HepG2 (cell line): ENCODE measurements around the gene ZKSCAN4. TPM values are rescaled to one million over a fixed set of nuclear protein-coding genes. Genes with fewer than 3 reads are reported as not detected.

Experiments
- EEA1 ChIP-seq: sonication (generic); formaldehyde crosslinking; IDR thresholded peaks from 2 replicates; pipeline ENCODE4 v1.5.1; 2020; ENCODE audit warnings: mild to moderate bottlenecking, missing genetic modification reagents, borderline replicate concordance
- EHMT2 ChIP-seq: fragments of 200-600 bp; sonication (generic); IDR thresholded peaks from 2 replicates; pipeline ENCODE4 v1.7.0; 2017; ENCODE audit warnings: antibody characterized with exemption, low read depth, low read length, borderline replicate concordance
- GPN1 ChIP-seq: sonication (generic); formaldehyde crosslinking; IDR thresholded peaks from 2 replicates; pipeline ENCODE4 v1.5.1; 2020; ENCODE audit warnings: missing genetic modification reagents, borderline replicate concordance
- GTF2F1 ChIP-seq: fragments of 150-350 bp; IDR thresholded peaks from 2 replicates; pipeline ENCODE4 v1.6.1; 2014; ENCODE audit warnings: low read length
- HINFP ChIP-seq: sonication (generic); formaldehyde crosslinking; IDR thresholded peaks from 2 replicates; pipeline ENCODE4 v1.4.0; 2020; ENCODE audit warnings: low read depth, mild to moderate bottlenecking, missing genetic modification reagents
- HNF4A ChIP-seq: sonication (generic); formaldehyde crosslinking; IDR thresholded peaks from 2 replicates; pipeline ENCODE4 v1.4.0; 2020; ENCODE audit warnings: missing genetic modification reagents
- IRX3 ChIP-seq: sonication (generic); formaldehyde crosslinking; IDR thresholded peaks from 2 replicates; pipeline ENCODE4 v1.8.1; 2023; ENCODE audit warnings: mild to moderate bottlenecking, low read depth, missing genetic modification reagents, borderline replicate concordance
- MTERF4 ChIP-seq: sonication (generic); formaldehyde crosslinking; IDR thresholded peaks from 2 replicates; pipeline ENCODE4 v1.8.0; 2023; ENCODE audit warnings: mild to moderate bottlenecking, missing genetic modification reagents
- RARA ChIP-seq: IDR thresholded peaks from 2 replicates; pipeline ENCODE4 v1.6.1; 2016; ENCODE audit warnings: missing genetic modification reagents, missing compliant biosample characterization
- RBFOX2 ChIP-seq: fragments of 200-400 bp; formaldehyde crosslinking; IDR thresholded peaks from 2 replicates; pipeline ENCODE4 v1.6.1; 2017; ENCODE audit warnings: low read depth, mild to moderate bottlenecking, low read length
- SETDB1 ChIP-seq: sonication (generic); formaldehyde crosslinking; IDR thresholded peaks from 2 replicates; pipeline ENCODE4 v1.5.1; 2020; ENCODE audit warnings: missing genetic modification reagents, mild to moderate bottlenecking, borderline replicate concordance
- SNAPC2 ChIP-seq: sonication (generic); formaldehyde crosslinking; IDR thresholded peaks from 2 replicates; pipeline ENCODE4 v1.8.1; 2022; ENCODE audit warnings: mild to moderate bottlenecking, missing genetic modification reagents
- TBX2 ChIP-seq: sonication (generic); formaldehyde crosslinking; IDR thresholded peaks from 2 replicates; pipeline ENCODE4 v1.5.0; 2020; ENCODE audit warnings: missing genetic modification reagents, mild to moderate bottlenecking, borderline replicate concordance
- UBTF ChIP-seq: sonication (generic); formaldehyde crosslinking; IDR thresholded peaks from 2 replicates; pipeline ENCODE4 v1.4.0; 2020; ENCODE audit warnings: mild to moderate bottlenecking, missing genetic modification reagents
- ZBTB34 ChIP-seq: sonication (generic); formaldehyde crosslinking; IDR thresholded peaks from 2 replicates; pipeline ENCODE4 v1.8.0; 2022; ENCODE audit warnings: mild to moderate bottlenecking, missing genetic modification reagents
- ZMAT3 ChIP-seq: sonication (generic); formaldehyde crosslinking; conservative IDR thresholded peaks from 2 replicates; pipeline ENCODE4 v1.7.0; 2021; ENCODE audit warnings: missing genetic modification reagents
- ZNF329 ChIP-seq: sonication (generic); formaldehyde crosslinking; IDR thresholded peaks from 2 replicates; pipeline ENCODE4 v1.9.0; 2021; ENCODE audit warnings: low read depth, mild to moderate bottlenecking, missing genetic modification reagents
- ZNF33A ChIP-seq: sonication (generic); formaldehyde crosslinking; IDR thresholded peaks from 2 replicates; pipeline ENCODE4 v1.5.1; 2020; ENCODE audit warnings: missing genetic modification reagents, mild to moderate bottlenecking, moderate library complexity, borderline replicate concordance
- ZNF350 ChIP-seq: sonication (generic); formaldehyde crosslinking; IDR thresholded peaks from 2 replicates; pipeline ENCODE4 v1.4.0; 2020; ENCODE audit warnings: mild to moderate bottlenecking, low read depth, missing genetic modification reagents, borderline replicate concordance
- ZNF451 ChIP-seq: sonication (generic); formaldehyde crosslinking; IDR thresholded peaks from 2 replicates; pipeline ENCODE4 v1.5.0; 2020; ENCODE audit warnings: mild to moderate bottlenecking, missing genetic modification reagents
- ZNF564 ChIP-seq: sonication (generic); formaldehyde crosslinking; IDR thresholded peaks from 2 replicates; pipeline ENCODE4 v1.8.1; 2023; ENCODE audit warnings: mild to moderate bottlenecking, missing genetic modification reagents
- ZNF780A ChIP-seq: sonication (generic); formaldehyde crosslinking; IDR thresholded peaks from 2 replicates; pipeline ENCODE4 v1.8.0; 2022; ENCODE audit warnings: mild to moderate bottlenecking, missing genetic modification reagents, moderate library complexity
- ZNF792 ChIP-seq: IDR thresholded peaks from 2 replicates; pipeline ENCODE4 v1.6.1; 2016
- polyA plus RNA-seq, 8 experiments: library from polyadenylated mRNA; depleted of rRNA in 3 of 8; stranded (reverse) in 7 of 8; unstranded in 1 of 8; fragments of >200 nt; fragmentation: Illumina TruSeq in 4 of 8; extraction: Trizol in 4 of 8; gene quantifications; 2 replicates each; pipeline versions ENCODE4 v1.2.1 to v1.2.3, GENCODE V29; 2011 to 2016; ENCODE audit warnings: low read depth in 4 of 8, missing spikeins in 1 of 8, mixed read lengths in 1 of 8; ENCODE audit not compliant: insufficient read depth in 1 of 8
- total RNA-seq, 5 experiments: library from RNA; depleted of rRNA; stranded (reverse); fragments of >200 nt; fragmentation: Illumina TruSeq; extraction: Trizol; gene quantifications; 2 replicates each; pipeline ENCODE4 v1.2.3, GENCODE V29; 2016; ENCODE audit warnings: low read depth in 1 of 5

ZKSCAN4 gene
- total and polyA plus RNA-seq, 2 of the 13 experiments (the other 11 are each of a cell fraction or from before 2014, with no cell fraction given) = 2.9 to 7.8 TPM

GRCh38 chr6:28252009-28252975 is at the start of gene ZKSCAN4 (continued):
- TF ChIP-seq ZBTB34 (CRISPR knock-in tag) = no peak
- TF ChIP-seq EHMT2 = peak; percentile 22; the same call in 1 of the 2 replicates
- peak; percentile 10; the same call in 1 of the 2 replicates for TF ChIP-seq TBX2 (CRISPR knock-in tag)
- TF ChIP-seq ZNF451 (CRISPR knock-in tag) = peak; percentile 61; the same call in 1 of the 2 replicates
- 0 out of 2 replicates have a peak, but pooled peaks have one; percentile 23 for TF ChIP-seq RARA (CRISPR knock-in tag)
- no peak for TF ChIP-seq GPN1 (CRISPR knock-in tag)
- TF ChIP-seq SNAPC2 (CRISPR knock-in tag) = peak; percentile 28; the same call in 1 of the 2 replicates
- TF ChIP-seq RBFOX2 = no peak
- TF ChIP-seq ZNF780A = no peak
- peak; percentile 83 for TF ChIP-seq ZNF792
- peak; percentile 87 for TF ChIP-seq UBTF
- peak; percentile 40 for TF ChIP-seq ZMAT3 (CRISPR knock-in tag)
- TF ChIP-seq ZNF33A (CRISPR knock-in tag) = peak; percentile 87; the same call in 1 of the 2 replicates
- no peak for TF ChIP-seq GTF2F1
- TF ChIP-seq SETDB1 (CRISPR knock-in tag) = no peak
- TF ChIP-seq ZNF329 (CRISPR knock-in tag) = 0 out of 2 replicates have a peak, but pooled peaks have one; percentile 77
- TF ChIP-seq ZNF350 = peak; percentile 86
- TF ChIP-seq EEA1 (CRISPR knock-in tag) = no peak
- TF ChIP-seq HINFP (CRISPR knock-in tag) = 0 out of 2 replicates have a peak, but pooled peaks have one; percentile 20
- no peak for TF ChIP-seq ZNF564 (CRISPR knock-in tag)
- peak; percentile 60 for TF ChIP-seq HNF4A (CRISPR knock-in tag)
- TF ChIP-seq IRX3 (CRISPR knock-in tag) = no peak
- TF ChIP-seq MTERF4 = peak; percentile 47; the same call in 1 of the 2 replicates
